A549 (cell line): ENCODE results near the gene ID3. TPM values are rescaled to one million over a fixed set of nuclear protein-coding genes. Genes with fewer than 3 reads are reported as not detected.

Experiments used
- ATAC-seq, 2 experiments: fragments of 200-7000 bp in 1 of 2; fragments of >200 bp in 1 of 2; cut with Nextera tagmentation in 1 of 2; cut with Tn5 transposase in 1 of 2; 3 replicates each; pipeline versions ENCODE4 v1.8.0 to v1.9.1; 2018 to 2020; ENCODE audit warnings: mild to moderate bottlenecking in 1 of 2, moderate library complexity in 1 of 2
- CTCF ChIA-PET: fragments of 300-600 bp; sonication (Branson Sonifier 250); formaldehyde crosslinking; extraction: SDS; loops from one replicate; lab custom pipeline; 2021; ENCODE audit warnings: antibody characterized with exemption, inconsistent platforms; lab: Yijun Ruan, JAX
- POLR2A ChIA-PET: fragments of 350-600 bp; formaldehyde crosslinking; extraction: SDS; loops from one replicate; lab custom pipeline; 2021; ENCODE audit warnings: antibody characterized with exemption, inconsistent platforms; lab: Yijun Ruan, JAX
- DNase-seq, 2 experiments: peaks; one replicate each; pipeline versions ENCODE4 v3.0.0 to v3.0.0-alpha.2; 2011 to 2016; ENCODE audit warnings: low read depth in 1 of 2, low spot score in 1 of 2
- FAIRE-seq: peaks from 2 replicates; lab custom pipeline; 2011; peaks lifted over from hg19 to GRCh38; lab: Jason Lieb, UNC
- H3K27ac ChIP-seq, 2 experiments: fragments of >200 bp; sonication (Bioruptor Twin); formaldehyde crosslinking; 3 replicates each; pipeline ENCODE4 v1.5.1; 2016 to 2017
- H3K4me1 ChIP-seq: fragments of >200 bp; sonication (Bioruptor Twin); formaldehyde crosslinking; 3 replicates; pipeline ENCODE4 v1.6.1; 2016
- H3K4me2 ChIP-seq: fragments of >200 bp; sonication (Bioruptor Twin); formaldehyde crosslinking; 3 replicates; pipeline ENCODE4 v1.6.1; 2016
- H3K4me3 ChIP-seq: fragments of >200 bp; sonication (Bioruptor Twin); formaldehyde crosslinking; 3 replicates; pipeline ENCODE4 v1.5.1; 2016
- H3K9me3 ChIP-seq: fragments of >200 bp; sonication (Bioruptor Twin); formaldehyde crosslinking; 3 replicates; pipeline ENCODE4 v1.6.1; 2016
- BHLHE40 ChIP-seq: IDR thresholded peaks from 2 replicates; pipeline ENCODE4 v1.6.1; 2012; ENCODE audit warnings: low read depth, low read length, inconsistent platforms
- EHF ChIP-seq: fragments of 250-450 bp; sonication (Bioruptor Pico); IDR thresholded peaks from 2 replicates; pipeline ENCODE4 v1.5.0; 2020; ENCODE audit warnings: mild to moderate bottlenecking
- EHMT2 ChIP-seq: fragments of 200-600 bp; sonication (generic); IDR thresholded peaks from 2 replicates; pipeline ENCODE4 v1.6.1; 2016; ENCODE audit warnings: antibody characterized with exemption, low read depth, mild to moderate bottlenecking, moderate library complexity
- ELK1 ChIP-seq: fragments of 150-350 bp; IDR thresholded peaks from 2 replicates; pipeline ENCODE4 v1.6.1; 2014; ENCODE audit warnings: low read depth, mild to moderate bottlenecking, low read length
- EP300 ChIP-seq, 2 experiments: fragments of >200 bp; sonication (Bioruptor Twin); formaldehyde crosslinking; IDR thresholded peaks; 2 replicates in 1 of 2; 3 replicates in 1 of 2; pipeline ENCODE4 v1.6.1; 2016 to 2017
- GATA3 ChIP-seq: IDR thresholded peaks from 2 replicates; pipeline ENCODE4 v1.6.1; 2012; ENCODE audit warnings: borderline replicate concordance
- HDAC2 ChIP-seq: fragments of 200-600 bp; sonication (generic); IDR thresholded peaks from 2 replicates; pipeline ENCODE4 v1.6.1; 2016
- HES2 ChIP-seq: fragments of >200 bp; sonication (Bioruptor Twin); formaldehyde crosslinking; IDR thresholded peaks from 2 replicates; pipeline ENCODE4 v1.6.1; 2016
- HOXB5 ChIP-seq: fragments of 250-450 bp; sonication (Bioruptor Pico); IDR thresholded peaks from 2 replicates; pipeline ENCODE4 v1.5.0; 2020; ENCODE audit warnings: mild to moderate bottlenecking, moderate library complexity
- JUN ChIP-seq, 2 experiments: fragments of >200 bp; sonication (Bioruptor Twin); formaldehyde crosslinking; IDR thresholded peaks; 2 replicates in 1 of 2; 3 replicates in 1 of 2; pipeline ENCODE4 v1.6.1; 2016 to 2017
- MAFK ChIP-seq: fragments of 450-650 bp; IDR thresholded peaks from 2 replicates; pipeline ENCODE4 v1.6.1; 2014; ENCODE audit not compliant: partially characterized antibody
- MAX ChIP-seq: IDR thresholded peaks from 2 replicates; pipeline ENCODE4 v1.6.1; 2012
- MAZ ChIP-seq: fragments of 150-350 bp; IDR thresholded peaks from 2 replicates; pipeline ENCODE4 v1.6.1; 2014; ENCODE audit warnings: antibody characterized with exemption, low read depth, low read length, borderline replicate concordance
- MYC ChIP-seq: IDR thresholded peaks from 2 replicates; pipeline ENCODE4 v1.6.1; 2012; ENCODE audit warnings: mild to moderate bottlenecking, inconsistent platforms, low read length, improper control_type of control experiment, borderline replicate concordance
- PHF8 ChIP-seq: fragments of 200-600 bp; sonication (generic); IDR thresholded peaks from 2 replicates; pipeline ENCODE4 v1.6.1; 2016; ENCODE audit warnings: low read depth, mild to moderate bottlenecking, antibody characterized with exemption, moderate library complexity, borderline replicate concordance
- RCOR1 ChIP-seq: fragments of 150-350 bp; IDR thresholded peaks from 2 replicates; pipeline ENCODE4 v1.6.1; 2014; ENCODE audit warnings: antibody characterized with exemption, low read length, low read depth
- RFX5 ChIP-seq: fragments of 450-650 bp; IDR thresholded peaks from 2 replicates; pipeline ENCODE4 v1.7.1; 2014; ENCODE audit warnings: antibody characterized with exemption, mild to moderate bottlenecking, moderate library complexity
- SREBF2 ChIP-seq: fragments of 450-650 bp; IDR thresholded peaks from 2 replicates; pipeline ENCODE4 v1.6.1; 2014; ENCODE audit warnings: mild to moderate bottlenecking, moderate library complexity
- ZC3H11A ChIP-seq: fragments of 450-650 bp; IDR thresholded peaks from 2 replicates; pipeline ENCODE4 v1.6.1; 2014; ENCODE audit warnings: antibody characterized with exemption, mild to moderate bottlenecking
- ZSCAN20 ChIP-seq: fragments of 250-450 bp; sonication (Bioruptor Pico); IDR thresholded peaks from 2 replicates; pipeline ENCODE4 v1.8.0; 2022; ENCODE audit warnings: mild to moderate bottlenecking, moderate library complexity
- WGBS: methylation state at CpG from one replicate; pipeline ENCODE4 v1.1.6; 2017; ENCODE audit errors: missing lambda C conversion rate; 5-methylcytosine and 5-hydroxymethylcytosine counted together
- polyA plus RNA-seq, 4 experiments: library from polyadenylated mRNA; depleted of rRNA in 3 of 4; stranded (reverse); fragments of >200 nt; fragmentation: RNase III in 1 of 4; extraction: RNeasy Plus Mini Kit Qiagen cat#74134 plus additional on column Dnase treatment in 1 of 4; gene quantifications; 2 replicates in 3 of 4; 3 replicates in 1 of 4; pipeline ENCODE4 v1.2.3, GENCODE V29; 2011 to 2017
- TF ChIP-seq, protein P1 (sequence below): fragments of 250-450 bp; sonication (Bioruptor Pico); IDR thresholded peaks from 2 replicates; pipeline ENCODE4 v1.5.0; 2021; ENCODE audit warnings: mild to moderate bottlenecking, moderate library complexity, borderline replicate concordance
- TF ChIP-seq, protein P2 (sequence below): fragments of 450-650 bp; IDR thresholded peaks from 2 replicates; pipeline ENCODE4 v1.6.1; 2014; ENCODE audit warnings: antibody characterized with exemption

ID3 gene
- polyA plus RNA-seq, 2 of the 4 experiments (the other 2 are of a cell fraction): 171 to 336 TPM

GRCh38 chr1:23571465-23571864, 12.2 kb upstream of the ID3 start:
- WGBS: 92% methylated on average over 3 of the region's 3 CpGs
- ATAC-seq (no peak), DNase-seq (no peak), FAIRE-seq (no peak)
- H3K9me3 ChIP-seq: no peaks in the 10 kb centered on the region
- H3K27ac ChIP-seq: peak overlapping the region in 1 of 2 experiments; percentile 71; a peak in 1 of 6 replicates
- CTCF ChIA-PET: interaction anchor here (0.7 to 3.3 kb wide), 5 partner anchors 11 to 127 kb away, joined by 3 to 10 read pairs (median 3); no protein-coding TSS in a partner anchor
- H3K4me2 ChIP-seq: no peak overlapping the region
- H3K4me3 ChIP-seq: no peak overlapping the region
- POLR2A ChIA-PET: interaction anchor here (8.4 kb wide), 1 partner anchor 12 kb away, joined by 168 read pairs; the partner anchor contains the start of gene ID3
- TF ChIP-seq EP300 (IDR thresholded peaks at IDR 0.05) (no peak), RFX5 (no peak), MYC (no peak), ZSCAN20 (CRISPR knock-in tag) (no peak), ELK1 (no peak), HOXB5 (no peak), MAX (no peak), HDAC2 (no peak), EHF (CRISPR knock-in tag) (no peak), JUN (IDR thresholded peaks at IDR 0.05) (no peak), GATA3 (no peak), RCOR1 (no peak), BHLHE40 (no peak), PHF8 (no peak), EHMT2 (no peak), SREBF2 (no peak)
- TF ChIP-seq, protein P1, sequence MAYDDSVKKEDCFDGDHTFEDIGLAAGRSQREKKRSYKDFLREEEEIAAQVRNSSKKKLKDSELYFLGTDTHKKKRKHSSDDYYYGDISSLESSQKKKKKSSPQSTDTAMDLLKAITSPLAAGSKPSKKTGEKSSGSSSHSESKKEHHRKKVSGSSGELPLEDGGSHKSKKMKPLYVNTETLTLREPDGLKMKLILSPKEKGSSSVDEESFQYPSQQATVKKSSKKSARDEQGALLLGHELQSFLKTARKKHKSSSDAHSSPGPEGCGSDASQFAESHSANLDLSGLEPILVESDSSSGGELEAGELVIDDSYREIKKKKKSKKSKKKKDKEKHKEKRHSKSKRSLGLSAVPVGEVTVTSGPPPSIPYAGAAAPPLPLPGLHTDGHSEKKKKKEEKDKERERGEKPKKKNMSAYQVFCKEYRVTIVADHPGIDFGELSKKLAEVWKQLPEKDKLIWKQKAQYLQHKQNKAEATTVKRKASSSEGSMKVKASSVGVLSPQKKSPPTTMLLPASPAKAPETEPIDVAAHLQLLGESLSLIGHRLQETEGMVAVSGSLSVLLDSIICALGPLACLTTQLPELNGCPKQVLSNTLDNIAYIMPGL (CRISPR knock-in tag): no peak
- H3K4me1 ChIP-seq: peaks cover 52% of the 10 kb centered on the region

GRCh38 chr1:23570001-23570691, 10.8 kb upstream of the ID3 start:
- H3K4me2 ChIP-seq: no peak overlapping the region
- FAIRE-seq: no peak
- CTCF ChIA-PET: interaction anchor here (1.2 to 1.7 kb wide), 3 partner anchors 23 to 67 kb away, joined by 3 to 6 read pairs (median 5); no protein-coding TSS in a partner anchor
- POLR2A ChIA-PET: no interaction called here
- H3K27ac ChIP-seq: peak overlapping the region; percentile 71 to 88
- TF ChIP-seq, protein P2, sequence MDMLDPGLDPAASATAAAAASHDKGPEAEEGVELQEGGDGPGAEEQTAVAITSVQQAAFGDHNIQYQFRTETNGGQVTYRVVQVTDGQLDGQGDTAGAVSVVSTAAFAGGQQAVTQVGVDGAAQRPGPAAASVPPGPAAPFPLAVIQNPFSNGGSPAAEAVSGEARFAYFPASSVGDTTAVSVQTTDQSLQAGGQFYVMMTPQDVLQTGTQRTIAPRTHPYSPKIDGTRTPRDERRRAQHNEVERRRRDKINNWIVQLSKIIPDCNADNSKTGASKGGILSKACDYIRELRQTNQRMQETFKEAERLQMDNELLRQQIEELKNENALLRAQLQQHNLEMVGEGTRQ: no peak
- TF ChIP-seq ZSCAN20 (CRISPR knock-in tag): no peak
- peak; percentile 70 for TF ChIP-seq MAFK
- TF ChIP-seq ZC3H11A: no peak
- no peak for TF ChIP-seq MAZ
- TF ChIP-seq HES2: no peak
- no peak for TF ChIP-seq EHF (CRISPR knock-in tag)
- no peak for TF ChIP-seq MAX
- no peak for ATAC-seq
- DNase-seq: no peak
- WGBS: 93% methylated on average over 4 of the region's 4 CpGs
- H3K4me3 ChIP-seq: no peak overlapping the region
- H3K9me3 ChIP-seq: no peaks in the 10 kb centered on the region
- H3K4me1 ChIP-seq: peaks cover 50% of the 10 kb centered on the region
